Keratinocyte (primary cell): ENCODE results near the gene PXDC1. TPM values are rescaled to one million over a fixed set of nuclear protein-coding genes. Genes with fewer than 3 reads are reported as not detected.

Source experiments
- DNase-seq: peaks from one replicate; pipeline ENCODE4 v3.0.0-alpha.2; 2011; ENCODE audit warnings: low read depth, missing footprints, low spot score
- FAIRE-seq: peaks from 2 replicates; lab custom pipeline; 2011; peaks lifted over from hg19 to GRCh38; lab: Jason Lieb, UNC
- H2AFZ ChIP-seq: 2 replicates; pipeline ENCODE4 v1.6.0; 2012; ENCODE audit warnings: low read length, control low read depth, inconsistent platforms; ENCODE audit not compliant: control insufficient read depth
- H3K27ac ChIP-seq: 2 replicates; pipeline ENCODE4 v1.5.1; 2011; ENCODE audit warnings: low read length; ENCODE audit not compliant: control insufficient read depth, insufficient read depth
- H3K27me3 ChIP-seq: 3 replicates; pipeline ENCODE4 v1.6.0; 2011; ENCODE audit warnings: low read length; ENCODE audit not compliant: control insufficient read depth, insufficient read depth; ENCODE audit errors: extremely low read depth
- H3K36me3 ChIP-seq, 2 experiments: 2 replicates in 1 of 2; 3 replicates in 1 of 2; pipeline ENCODE4 v1.5.1; 2011; ENCODE audit warnings: low read length in 2 of 2, mild to moderate bottlenecking in 1 of 2; ENCODE audit not compliant: control insufficient read depth in 2 of 2, insufficient read depth in 2 of 2; ENCODE audit errors: extremely low read depth in 1 of 2
- H3K4me1 ChIP-seq: 3 replicates; pipeline ENCODE4 v1.5.1; 2011; ENCODE audit warnings: low read length; ENCODE audit not compliant: control insufficient read depth, insufficient read depth; ENCODE audit errors: extremely low read depth
- H3K4me2 ChIP-seq: 3 replicates; pipeline ENCODE4 v1.6.0; 2011; ENCODE audit warnings: low read depth, low read length; ENCODE audit not compliant: control insufficient read depth, insufficient read depth; ENCODE audit errors: extremely low read depth
- H3K4me3 ChIP-seq, 3 experiments: fragments of 200-600 bp in 1 of 3; sonication (generic) in 1 of 3; 2 replicates in 2 of 3; 3 replicates in 1 of 3; pipeline ENCODE4 v1.5.1; 2011 to 2016; ENCODE audit warnings: low read length in 3 of 3, mild to moderate bottlenecking in 3 of 3, control low read depth in 2 of 3, inconsistent platforms in 1 of 3, low read depth in 1 of 3, mixed read lengths in 1 of 3, mixed run types in 1 of 3, moderate library complexity in 1 of 3; ENCODE audit not compliant: control insufficient read depth in 2 of 3, insufficient read depth in 2 of 3; ENCODE audit errors: extremely low read depth in 1 of 3
- H3K79me2 ChIP-seq: 2 replicates; pipeline ENCODE4 v1.6.0; 2012; ENCODE audit warnings: low read length; ENCODE audit not compliant: control insufficient read depth, insufficient read depth
- H3K9ac ChIP-seq: 3 replicates; pipeline ENCODE4 v1.6.0; 2011; ENCODE audit warnings: low read length; ENCODE audit not compliant: control insufficient read depth, insufficient read depth; ENCODE audit errors: extremely low read depth
- H3K9me1 ChIP-seq: 3 replicates; pipeline ENCODE4 v1.6.0; 2011; ENCODE audit warnings: low read length; ENCODE audit not compliant: control insufficient read depth, insufficient read depth; ENCODE audit errors: extremely low read depth
- H3K9me3 ChIP-seq: 2 replicates; pipeline ENCODE4 v1.5.1; 2012; ENCODE audit warnings: low read depth, low read length; ENCODE audit not compliant: control insufficient read depth
- H4K20me1 ChIP-seq: 3 replicates; pipeline ENCODE4 v1.6.0; 2011; ENCODE audit warnings: low read length; ENCODE audit not compliant: control insufficient read depth, insufficient read depth; ENCODE audit errors: extremely low read depth
- CTCF ChIP-seq, 3 experiments: IDR thresholded peaks in 1 of 3; conservative IDR thresholded peaks in 1 of 3; optimal IDR thresholded peaks in 1 of 3; 2 replicates in 2 of 3; 3 replicates in 1 of 3; pipeline versions ENCODE3 to v1.5.1; 2011; ENCODE audit warnings: low read length in 3 of 3, mild to moderate bottlenecking in 3 of 3, moderate library complexity in 2 of 3, control low read depth in 1 of 3, inconsistent platforms in 1 of 3; ENCODE audit not compliant: insufficient read depth in 2 of 3; ENCODE audit errors: extremely low read depth in 1 of 3
- EZH2 ChIP-seq: IDR thresholded peaks from one replicate; pipeline ENCODE4 v1.6.1; 2012; ENCODE audit warnings: inconsistent platforms, mild to moderate bottlenecking, low read length, moderate library complexity
- dilution Hi-C: fragments of 300-500 bp; cut with MboI; formaldehyde crosslinking; loops from one replicate; pipeline ENCODE4 v1.7.0; 2020; ENCODE audit warnings: low sequenced_read_pairs; ENCODE audit not compliant: extremely low pct_ligation_motif_present
- polyA plus RNA-seq, 5 experiments: library from polyadenylated mRNA; depleted of rRNA in 3 of 5; stranded (reverse) in 3 of 5; stranded (forward) in 1 of 5; unstranded in 1 of 5; fragments of >200 nt; gene quantifications; 1 replicate in 1 of 5; 2 replicates in 3 of 5; 3 replicates in 1 of 5; pipeline versions ENCODE4 v1.2.1 to v1.2.3, GENCODE V29; 2011 to 2012; ENCODE audit warnings: missing spikeins in 2 of 5, low read depth in 1 of 5, low replicate concordance in 1 of 5

Gene PXDC1
- polyA plus RNA-seq, 1 donor (not counting 4 experiments of a cell fraction or from before 2014, with no cell fraction given): 17.1 TPM

GRCh38 chr6:3764516-3765335 is 13.2 kb upstream of the PXDC1 start:
- dilution Hi-C loops: no loop called here
- no peak overlapping the region for H3K9ac ChIP-seq
- H3K9me1 ChIP-seq: no peaks in the 10 kb centered on the region
- no peak for TF ChIP-seq EZH2
- TF ChIP-seq CTCF (optimal IDR thresholded peaks at IDR 0.05 in 1 of 3, IDR thresholded peaks at IDR 0.05 in 1 of 3, conservative IDR thresholded peaks at IDR 0.05 in 1 of 3; ENCODE audit: extremely low read depth in 1 of 3, insufficient read depth in 2 of 3, low read length in 3 of 3): no peak
- DNase-seq (no peak), FAIRE-seq (no peak)
- no peaks in the 10 kb centered on the region for H3K79me2 ChIP-seq
- H3K27me3 ChIP-seq: no peaks in the 10 kb centered on the region
- H3K36me3 ChIP-seq: no peaks in the 10 kb centered on the region
- no peaks in the 10 kb centered on the region for H4K20me1 ChIP-seq
- no peak overlapping the region for H3K4me2 ChIP-seq
- no peaks in the 10 kb centered on the region for H3K9me3 ChIP-seq
- H2AFZ ChIP-seq: no peak overlapping the region
- H3K4me3 ChIP-seq: no peak overlapping the region
- no peak overlapping the region for H3K27ac ChIP-seq
- H3K4me1 ChIP-seq: peaks cover 13% of the 10 kb centered on the region

- Histone ChIP-seq H3K9ac (no peak overlapping the region), H2AFZ (no peak overlapping the region), H3K4me2 (no peak overlapping the region), H3K36me3 (no peaks in the 10 kb centered on the region), H3K27me3 (no peaks in the 10 kb centered on the region), H3K9me3 (no peaks in the 10 kb centered on the region), H4K20me1 (no peaks in the 10 kb centered on the region), H3K4me3 (no peak overlapping the region), H3K4me1 (peaks cover 10% of the 10 kb centered on the region), H3K27ac (no peak overlapping the region), H3K79me2 (no peaks in the 10 kb centered on the region), H3K9me1 (no peaks in the 10 kb centered on the region)
- FAIRE-seq: no peak
- TF ChIP-seq CTCF (optimal IDR thresholded peaks at IDR 0.05 in 1 of 3, IDR thresholded peaks at IDR 0.05 in 1 of 3, conservative IDR thresholded peaks at IDR 0.05 in 1 of 3; ENCODE audit: extremely low read depth in 1 of 3, insufficient read depth in 2 of 3, low read length in 3 of 3) (no peak), EZH2 (no peak)
- dilution Hi-C loops: no loop called here
- DNase-seq: no peak
Measured at GRCh38 chr6:3762852-3763251, 11.3 kb upstream of the PXDC1 start.
